DND-41 (cell line): ENCODE measurements around the gene KCNH2.
"Not testable (repeated sequence)": the region's sequence is repeated elsewhere in the genome, so short reads cannot be mapped to it uniquely, and the experiment has no call there.

Source experiments
- ATAC-seq: fragments of 200-7000 bp; cut with Tn5 transposase; 3 replicates; pipeline ENCODE4 v1.9.1; 2021; ENCODE audit warnings: low read depth; ENCODE audit not compliant: insufficient read depth
- DNase-seq: peaks from one replicate; pipeline ENCODE4 v3.0.0-alpha.2; 2020
- H2AFZ ChIP-seq: 2 replicates; pipeline ENCODE4 v1.6.0; 2012; ENCODE audit warnings: low read depth, low read length
- H3K27ac ChIP-seq: 2 replicates; pipeline ENCODE4 v1.5.1; 2012; ENCODE audit warnings: low read length, inconsistent platforms
- H3K27me3 ChIP-seq: fragments of 200-600 bp; sonication (generic); 2 replicates; pipeline ENCODE4 v1.6.0; 2012; ENCODE audit warnings: low read length, mild to moderate bottlenecking, inconsistent platforms; ENCODE audit not compliant: insufficient read depth, poor library complexity
- H3K36me3 ChIP-seq: 2 replicates; pipeline ENCODE4 v1.5.1; 2012; ENCODE audit warnings: low read length, inconsistent platforms; ENCODE audit not compliant: insufficient read depth
- H3K4me1 ChIP-seq: 2 replicates; pipeline ENCODE4 v1.5.1; 2012; ENCODE audit warnings: mild to moderate bottlenecking, low read length; ENCODE audit not compliant: insufficient read depth
- H3K4me2 ChIP-seq: 2 replicates; pipeline ENCODE4 v1.6.0; 2012; ENCODE audit warnings: mild to moderate bottlenecking, moderate library complexity, low read length, inconsistent platforms; ENCODE audit not compliant: insufficient read depth
- H3K4me3 ChIP-seq, 2 experiments: fragments of 200-600 bp in 1 of 2; shearing (Covaris generic) in 1 of 2; 2 replicates each; pipeline ENCODE4 v1.5.1; 2012 to 2016; ENCODE audit warnings: inconsistent platforms in 2 of 2, low read length in 2 of 2, mild to moderate bottlenecking in 2 of 2, low read depth in 1 of 2, moderate library complexity in 1 of 2
- H3K79me2 ChIP-seq: 2 replicates; pipeline ENCODE4 v1.6.0; 2012; ENCODE audit warnings: low read length, inconsistent platforms; ENCODE audit not compliant: insufficient read depth
- H3K9ac ChIP-seq: 2 replicates; pipeline ENCODE4 v1.6.0; 2012; ENCODE audit warnings: low read depth, mild to moderate bottlenecking, inconsistent platforms, low read length, moderate library complexity
- H3K9me3 ChIP-seq: 2 replicates; pipeline ENCODE4 v1.5.1; 2012; ENCODE audit warnings: low read length, moderate library complexity, mild to moderate bottlenecking, inconsistent platforms; ENCODE audit not compliant: insufficient read depth, severe bottlenecking
- H4K20me1 ChIP-seq: 2 replicates; pipeline ENCODE4 v1.6.0; 2012; ENCODE audit warnings: low read length; ENCODE audit not compliant: insufficient read depth
- EZH2 ChIP-seq: IDR thresholded peaks from 3 replicates; pipeline ENCODE4 v1.6.1; 2012; ENCODE audit warnings: borderline replicate concordance, low read depth, mild to moderate bottlenecking, moderate library complexity, low read length, inconsistent platforms; ENCODE audit not compliant: severe bottlenecking
- TF ChIP-seq, protein P1 (sequence below): IDR thresholded peaks from 2 replicates; pipeline ENCODE4 v1.5.1; 2012; ENCODE audit warnings: borderline replicate concordance, low read length, moderate library complexity, mild to moderate bottlenecking; ENCODE audit not compliant: poor library complexity, severe bottlenecking; ENCODE audit errors: extremely low read depth

Gene KCNH2

DNA sequence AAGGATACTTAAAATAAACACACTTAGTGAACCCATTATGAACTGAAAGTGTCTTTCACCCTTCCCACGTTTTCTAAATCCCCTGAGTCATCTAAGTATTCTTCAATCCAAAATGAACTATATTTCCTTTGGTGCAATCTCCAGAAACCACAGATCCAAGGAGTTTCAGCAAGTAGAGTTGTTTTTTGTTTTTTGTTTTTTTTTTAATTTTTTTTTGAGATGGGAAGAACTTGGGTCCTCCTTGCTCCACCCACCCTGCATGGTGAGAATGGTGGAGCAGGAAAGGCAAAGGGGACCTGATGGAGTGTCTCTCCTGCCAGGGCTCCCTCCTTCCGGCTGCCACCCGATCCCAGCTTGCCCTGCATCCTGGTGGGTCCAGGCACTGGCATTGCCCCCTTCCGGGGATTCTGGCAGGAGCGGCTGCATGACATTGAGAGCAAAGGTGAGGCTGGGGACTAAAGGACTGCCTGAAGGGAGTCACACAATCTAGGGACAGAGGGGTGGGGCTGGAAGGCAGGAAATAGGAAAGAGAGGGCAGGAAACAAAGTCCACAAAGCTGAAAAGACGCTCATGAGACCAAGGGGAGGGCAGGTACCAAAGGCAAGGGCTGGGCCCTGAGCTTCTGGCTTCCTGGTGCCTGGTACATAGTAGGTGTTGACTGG, 34.0 kb upstream of the KCNH2 start:
- no peak overlapping the region for H3K27ac ChIP-seq
- no peaks in the 10 kb centered on the region for H3K36me3 ChIP-seq
- H3K79me2 ChIP-seq: no peaks in the 10 kb centered on the region
- H2AFZ ChIP-seq: no peak overlapping the region
- H3K4me2 ChIP-seq: no peak overlapping the region
- ATAC-seq: no peak
- no peak overlapping the region for H3K4me3 ChIP-seq
- H3K9ac ChIP-seq: no peak overlapping the region
- DNase-seq: no peak
- TF ChIP-seq, protein P1, sequence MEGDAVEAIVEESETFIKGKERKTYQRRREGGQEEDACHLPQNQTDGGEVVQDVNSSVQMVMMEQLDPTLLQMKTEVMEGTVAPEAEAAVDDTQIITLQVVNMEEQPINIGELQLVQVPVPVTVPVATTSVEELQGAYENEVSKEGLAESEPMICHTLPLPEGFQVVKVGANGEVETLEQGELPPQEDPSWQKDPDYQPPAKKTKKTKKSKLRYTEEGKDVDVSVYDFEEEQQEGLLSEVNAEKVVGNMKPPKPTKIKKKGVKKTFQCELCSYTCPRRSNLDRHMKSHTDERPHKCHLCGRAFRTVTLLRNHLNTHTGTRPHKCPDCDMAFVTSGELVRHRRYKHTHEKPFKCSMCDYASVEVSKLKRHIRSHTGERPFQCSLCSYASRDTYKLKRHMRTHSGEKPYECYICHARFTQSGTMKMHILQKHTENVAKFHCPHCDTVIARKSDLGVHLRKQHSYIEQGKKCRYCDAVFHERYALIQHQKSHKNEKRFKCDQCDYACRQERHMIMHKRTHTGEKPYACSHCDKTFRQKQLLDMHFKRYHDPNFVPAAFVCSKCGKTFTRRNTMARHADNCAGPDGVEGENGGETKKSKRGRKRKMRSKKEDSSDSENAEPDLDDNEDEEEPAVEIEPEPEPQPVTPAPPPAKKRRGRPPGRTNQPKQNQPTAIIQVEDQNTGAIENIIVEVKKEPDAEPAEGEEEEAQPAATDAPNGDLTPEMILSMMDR: no peak
- TF ChIP-seq EZH2: no peak
- H3K4me1 ChIP-seq: peaks cover 27% of the 10 kb centered on the region
- H4K20me1 ChIP-seq: no peaks in the 10 kb centered on the region
- H3K27me3 ChIP-seq: no peaks in the 10 kb centered on the region
- H3K9me3 ChIP-seq: no peaks in the 10 kb centered on the region

DNA sequence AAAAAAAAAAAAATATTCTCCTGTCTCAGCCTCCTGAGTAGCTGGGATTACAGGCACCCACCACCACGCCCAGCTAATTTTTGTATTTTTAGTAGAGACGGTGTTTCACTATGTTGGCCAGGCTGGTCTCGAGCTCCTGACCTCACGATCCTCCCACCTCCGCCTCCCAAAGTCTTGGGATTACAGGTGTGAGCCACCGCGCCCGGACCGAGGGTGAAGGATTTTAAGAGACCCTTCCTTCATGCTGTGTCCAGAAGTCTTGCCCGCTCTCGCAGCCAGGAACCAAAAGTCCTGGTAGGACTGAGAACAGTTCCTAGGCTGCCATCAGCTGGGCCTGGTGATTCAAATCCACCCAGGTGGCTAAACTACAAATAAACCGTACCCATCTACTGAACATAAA, 33.5 kb upstream of the KCNH2 start:
- H3K27ac ChIP-seq, H3K4me2 ChIP-seq, H4K20me1 ChIP-seq, H3K27me3 ChIP-seq, H3K4me3 ChIP-seq, H3K36me3 ChIP-seq, H3K79me2 ChIP-seq, H2AFZ ChIP-seq, H3K9me3 ChIP-seq, H3K9ac ChIP-seq, ATAC-seq, DNase-seq: not testable (repeated sequence)
- peaks cover 25% of the 10 kb centered on the region for H3K4me1 ChIP-seq

DNA sequence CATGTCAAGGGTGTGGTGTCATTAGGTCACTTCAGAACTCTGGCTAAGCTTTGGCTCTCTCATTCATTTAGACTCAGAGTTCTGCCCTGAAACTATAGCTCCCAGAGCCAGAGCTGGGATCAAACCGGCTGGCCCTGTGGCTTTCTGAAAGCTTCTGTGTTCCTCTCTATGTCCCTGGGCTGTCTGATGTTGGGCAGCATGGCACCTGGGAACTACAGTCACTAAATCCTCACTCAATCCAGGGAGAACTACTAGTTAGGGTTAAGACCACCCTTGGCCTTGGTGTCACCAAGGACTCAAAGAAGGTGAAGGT, 32.9 kb upstream of the KCNH2 start:
- no peak overlapping the region for H3K27ac ChIP-seq
- peaks cover 25% of the 10 kb centered on the region for H3K4me1 ChIP-seq
- H3K9me3 ChIP-seq: no peaks in the 10 kb centered on the region
- H3K27me3 ChIP-seq: no peaks in the 10 kb centered on the region
- H4K20me1 ChIP-seq: no peaks in the 10 kb centered on the region
- no peak for TF ChIP-seq EZH2
- TF ChIP-seq, protein P1: no peak
- H3K4me2 ChIP-seq: no peak overlapping the region
- ATAC-seq (no peak), DNase-seq (no peak)
- H3K79me2 ChIP-seq: no peaks in the 10 kb centered on the region
- no peak overlapping the region for H3K4me3 ChIP-seq
- H3K36me3 ChIP-seq: no peaks in the 10 kb centered on the region
- no peak overlapping the region for H2AFZ ChIP-seq
- no peak overlapping the region for H3K9ac ChIP-seq

DNA sequence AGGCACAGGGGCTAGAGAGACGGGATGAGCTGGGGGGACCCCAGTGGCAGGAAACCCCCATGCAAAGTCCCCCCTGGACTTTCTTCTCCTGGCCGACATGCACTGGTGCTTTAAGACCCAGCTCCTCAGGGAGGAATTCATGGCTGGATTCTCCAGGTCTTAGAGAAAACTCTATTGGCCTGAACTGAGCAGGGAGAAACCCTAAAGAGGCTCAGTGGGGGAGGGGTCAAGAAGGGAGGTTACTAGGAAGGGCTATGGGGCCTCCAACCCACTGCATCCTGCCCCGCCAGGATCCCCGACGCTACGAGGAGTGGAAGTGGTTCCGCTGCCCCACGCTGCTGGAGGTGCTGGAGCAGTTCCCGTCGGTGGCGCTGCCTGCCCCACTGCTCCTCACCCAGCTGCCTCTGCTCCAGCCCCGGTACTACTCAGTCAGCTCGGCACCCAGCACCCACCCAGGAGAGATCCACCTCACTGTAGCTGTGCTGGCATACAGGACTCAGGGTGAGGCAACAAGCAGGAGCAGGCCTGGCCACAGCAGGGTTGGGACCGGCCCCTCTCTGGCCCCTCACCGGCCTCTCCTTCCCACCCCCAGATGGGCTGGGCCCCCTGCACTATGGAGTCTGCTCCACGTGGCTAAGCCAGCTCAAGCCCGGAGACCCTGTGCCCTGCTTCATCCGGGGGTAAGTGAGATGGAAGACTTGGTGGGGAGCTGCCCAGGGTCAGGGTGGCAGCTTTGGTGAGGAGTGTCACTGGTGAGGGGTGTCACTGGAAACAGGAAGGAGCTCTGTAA, 32.4 kb upstream of the KCNH2 start:
- Histone ChIP-seq H3K9ac (no peak overlapping the region), H3K9me3 (no peaks in the 10 kb centered on the region), H3K27ac (no peak overlapping the region), H3K4me2 (no peak overlapping the region), H3K36me3 (no peaks in the 10 kb centered on the region), H4K20me1 (no peaks in the 10 kb centered on the region), H3K4me3 (no peak overlapping the region), H3K27me3 (no peaks in the 10 kb centered on the region), H3K4me1 (peaks cover 25% of the 10 kb centered on the region), H3K79me2 (no peaks in the 10 kb centered on the region), H2AFZ (no peak overlapping the region)
- TF ChIP-seq, protein P1: no peak
- no peak for TF ChIP-seq EZH2
- no peak for DNase-seq
- no peak for ATAC-seq
